GM23338 (cell line): ENCODE measurements around the gene RFC5. TPM values are rescaled to one million over a fixed set of nuclear protein-coding genes. Genes with fewer than 3 reads are reported as not detected.
A peak's percentile ranks its signal among the peaks of the same experiment; 100 is the strongest.

Experiments used
- ATAC-seq: fragments of 200-7000 bp; cut with Tn5 transposase; 3 replicates; pipeline ENCODE4 v1.9.1; 2020
- DNase-seq: peaks from one replicate; pipeline ENCODE4 v3.0.0-alpha.2; 2015; ENCODE audit warnings: low spot score
- H2AFZ ChIP-seq: fragments of 200-600 bp; sonication (generic); 2 replicates; pipeline ENCODE4 v1.8.0; 2016; ENCODE audit warnings: antibody characterized with exemption, mild to moderate bottlenecking, moderate library complexity
- H3F3A ChIP-seq: fragments of 200-600 bp; sonication (generic); replicated peaks from 2 replicates; pipeline ENCODE4 v1.8.0; 2017; ENCODE audit warnings: antibody characterized with exemption, mixed run types, low read depth
- H3K27ac ChIP-seq: fragments of 200-600 bp; sonication (generic); 2 replicates; pipeline ENCODE4 v1.6.1; 2016; ENCODE audit warnings: low read depth
- H3K27me3 ChIP-seq: fragments of 200-600 bp; sonication (generic); 2 replicates; pipeline ENCODE4 v1.8.0; 2016; ENCODE audit warnings: mild to moderate bottlenecking, mixed run types, moderate library complexity; ENCODE audit not compliant: insufficient read depth
- H3K36me3 ChIP-seq: fragments of 200-600 bp; sonication (generic); 2 replicates; pipeline ENCODE4 v1.8.0; 2016; ENCODE audit warnings: mild to moderate bottlenecking; ENCODE audit not compliant: insufficient read depth
- H3K4me1 ChIP-seq: fragments of 200-600 bp; sonication (generic); 2 replicates; pipeline ENCODE4 v1.8.0; 2016; ENCODE audit warnings: mild to moderate bottlenecking, moderate library complexity; ENCODE audit not compliant: insufficient read depth
- H3K4me2 ChIP-seq: fragments of 200-600 bp; sonication (generic); 2 replicates; pipeline ENCODE4 v1.7.1; 2017; ENCODE audit warnings: mixed run types
- H3K4me3 ChIP-seq: fragments of 200-600 bp; sonication (generic); 2 replicates; pipeline ENCODE4 v1.6.1; 2016; ENCODE audit warnings: mixed run types
- H3K79me2 ChIP-seq: fragments of 200-600 bp; sonication (generic); replicated peaks from 2 replicates; pipeline ENCODE4 v1.8.0; 2017; ENCODE audit warnings: mild to moderate bottlenecking; ENCODE audit not compliant: insufficient read depth
- H3K9me2 ChIP-seq: fragments of 200-600 bp; sonication (generic); 2 replicates; pipeline ENCODE4 v1.8.0; 2017; ENCODE audit not compliant: insufficient read depth
- H4K20me1 ChIP-seq: fragments of 200-600 bp; sonication (generic); replicated peaks from 2 replicates; pipeline ENCODE4 v1.8.0; 2017; ENCODE audit warnings: mild to moderate bottlenecking; ENCODE audit not compliant: insufficient read depth
- H3K27ac Mint-ChIP-seq: 2 replicates; pipeline ENCODE4 v1.8.0; 2020; ENCODE audit warnings: inconsistent platforms, mild to moderate bottlenecking, moderate library complexity, mixed read lengths
- H3K27me3 Mint-ChIP-seq: 3 replicates; pipeline ENCODE4 v1.8.0; 2022; ENCODE audit warnings: low read depth, mild to moderate bottlenecking, moderate library complexity, mixed read lengths, inconsistent platforms; ENCODE audit not compliant: insufficient read depth, poor library complexity
- H3K36me3 Mint-ChIP-seq: 3 replicates; pipeline ENCODE4 v1.8.0; 2021; ENCODE audit warnings: low read depth, mild to moderate bottlenecking, inconsistent platforms, moderate library complexity, mixed read lengths
- H3K4me1 Mint-ChIP-seq: 3 replicates; pipeline ENCODE4 v1.8.0; 2020; ENCODE audit warnings: mild to moderate bottlenecking, inconsistent platforms, mixed read lengths
- H3K4me3 Mint-ChIP-seq: 3 replicates; pipeline ENCODE4 v1.8.0; 2021; ENCODE audit warnings: moderate library complexity, mild to moderate bottlenecking, inconsistent platforms, mixed read lengths
- H3K9me3 Mint-ChIP-seq: 3 replicates; pipeline ENCODE4 v1.8.0; 2020; ENCODE audit warnings: moderate library complexity, mild to moderate bottlenecking, inconsistent platforms, mixed read lengths
- CREB1 ChIP-seq: fragments of 250-450 bp; sonication (Bioruptor Pico); IDR thresholded peaks from 2 replicates; pipeline ENCODE4 v1.5.0; 2020; ENCODE audit warnings: low read depth, mild to moderate bottlenecking, moderate library complexity
- CTCF ChIP-seq, 2 experiments: fragments of 200-600 bp in 1 of 2; sonication (generic) in 1 of 2; conservative IDR thresholded peaks; 2 replicates each; pipeline versions ENCODE4 v1.5.1 to v1.6.1; 2016 to 2017; ENCODE audit warnings: antibody characterized with exemption in 2 of 2, low read depth in 2 of 2, mild to moderate bottlenecking in 2 of 2, moderate library complexity in 1 of 2
- EZH2 ChIP-seq: fragments of 200-600 bp; sonication (generic); IDR thresholded peaks from one replicate; pipeline ENCODE4 v1.8.0; 2017; ENCODE audit warnings: antibody characterized with exemption, mild to moderate bottlenecking, low read depth; ENCODE audit not compliant: unreplicated experiment
- EZH2phosphoT487 ChIP-seq: fragments of 200-600 bp; sonication (generic); IDR thresholded peaks from one replicate; pipeline ENCODE4 v1.8.1; 2018; ENCODE audit warnings: antibody characterized with exemption; ENCODE audit not compliant: unreplicated experiment
- JUNB ChIP-seq: IDR thresholded peaks from one replicate; pipeline ENCODE4 v1.6.1; 2016; ENCODE audit warnings: antibody characterized with exemption; ENCODE audit not compliant: unreplicated experiment
- POLR2AphosphoS5 ChIP-seq: IDR thresholded peaks from 2 replicates; pipeline ENCODE4 v1.6.1; 2016; ENCODE audit warnings: antibody characterized with exemption, low read depth
- REST ChIP-seq: IDR thresholded peaks from one replicate; pipeline ENCODE4 v1.6.1; 2018; ENCODE audit warnings: antibody characterized with exemption; ENCODE audit not compliant: unreplicated experiment
- STAT1 ChIP-seq: IDR thresholded peaks from one replicate; pipeline ENCODE4 v1.6.1; 2016; ENCODE audit warnings: antibody characterized with exemption; ENCODE audit not compliant: unreplicated experiment
- ZNF114 ChIP-seq: fragments of 250-450 bp; sonication (Bioruptor Pico); IDR thresholded peaks from 2 replicates; pipeline ENCODE4 v1.5.0; 2020; ENCODE audit warnings: mild to moderate bottlenecking, moderate library complexity
- polyA plus RNA-seq: library from polyadenylated mRNA; unstranded; fragments of >200 nt; fragmentation: Nextera tagmentation; extraction: Ambion mirVana; gene quantifications from 2 replicates; pipeline ENCODE4 v1.2.1, GENCODE V29; 2016
- total RNA-seq: library from RNA; depleted of rRNA; stranded (reverse); fragments of >200 nt; shearing (Covaris generic); gene quantifications from 2 replicates; pipeline ENCODE4 v1.2.3, GENCODE V29; 2014

The RFC5 gene
- total and polyA plus RNA-seq, 2 experiments from 2014 or later, result 35.0 to 53.2 TPM

- peak; percentile 91 for ATAC-seq
- Histone ChIP-seq H2AFZ (peak within 1 kb of the TSS; percentile 94), H3K4me2 (peak within 1 kb of the TSS; percentile 99), H3K79me2 (0 out of 2 replicates have a peak, but pooled peaks cover 4% of the 10 kb centered on the region), H3K9me2 (0 out of 2 replicates have a peak, but pooled peaks cover 4% of the 10 kb centered on the region), H3F3A (peaks cover 5% of the 10 kb centered on the region; the same call in 1 of the 2 replicates), H3K4me1 (peaks cover 17% of the 10 kb centered on the region), H3K36me3 (peaks cover 4% of the 10 kb centered on the region; the same call in 1 of the 2 replicates), H4K20me1 (no peaks in the 10 kb centered on the region; the same call in 1 of the 2 replicates), H3K27me3 (peaks cover 7% of the 10 kb centered on the region; the same call in 1 of the 2 replicates), H3K27ac (peak within 1 kb of the TSS; percentile 81), H3K4me3 (peak within 1 kb of the TSS; percentile 88)
- H3K4me1 Mint-ChIP-seq, result peaks cover 27% of the 10 kb centered on the region
- peaks cover 30% of the 10 kb centered on the region for H3K27me3 Mint-ChIP-seq
- H3K4me3 Mint-ChIP-seq, result peak within 1 kb of the TSS; percentile 88
- TF ChIP-seq POLR2AphosphoS5 (peak; percentile 95), CTCF (conservative IDR thresholded peaks at IDR 0.05; ENCODE audit: low read depth in 2 of 2) (no peak)
- DNase-seq, result peak; percentile 96
- peaks cover 36% of the 10 kb centered on the region for H3K9me3 Mint-ChIP-seq
- H3K27ac Mint-ChIP-seq, result peak within 1 kb of the TSS; percentile 94
- peaks cover 14% of the 10 kb centered on the region for H3K36me3 Mint-ChIP-seq
Observed at GRCh38 chr12:117968826-117969659, 47.5 kb upstream of the RFC5 start, which contains the start of gene KSR2. TSS of gene KSR2 (minus strand) at chr12:117968990. CDS start at chr12:117968255, 735 bp downstream.

GRCh38 chr12:117970334-117970733 lies 46.2 kb upstream of the RFC5 start:
- Histone ChIP-seq H3K9me2 (0 out of 2 replicates have a peak, but pooled peaks cover 4% of the 10 kb centered on the region), H3K36me3 (peaks cover 4% of the 10 kb centered on the region; the same call in 1 of the 2 replicates), H4K20me1 (no peaks in the 10 kb centered on the region; the same call in 1 of the 2 replicates), H3K79me2 (no peaks in the 10 kb centered on the region), H3F3A (peaks cover 5% of the 10 kb centered on the region; the same call in 1 of the 2 replicates), H3K4me3 (no peak overlapping the region; the same call in 1 of the 2 replicates), H3K4me2 (no peak overlapping the region), H3K27ac (no peak overlapping the region), H3K27me3 (peaks cover 7% of the 10 kb centered on the region; the same call in 1 of the 2 replicates), H3K4me1 (peaks cover 17% of the 10 kb centered on the region), H2AFZ (0 out of 2 replicates have a peak overlapping the region, but pooled peaks have one; percentile 18)
- Mint-ChIP-seq H3K27me3 (peaks cover 30% of the 10 kb centered on the region), H3K4me1 (peaks cover 27% of the 10 kb centered on the region), H3K36me3 (peaks cover 14% of the 10 kb centered on the region), H3K4me3 (peak overlapping the region; percentile 46; the same call in 1 of the 3 replicates), H3K27ac (no peak overlapping the region), H3K9me3 (peaks cover 36% of the 10 kb centered on the region)
- TF ChIP-seq EZH2 (no peak), CREB1 (CRISPR knock-in tag) (no peak), JUNB (no peak)
- DNase-seq (no peak), ATAC-seq (no peak)

GRCh38 chr12:117972301-117972700 lies 44.2 kb upstream of the RFC5 start:
- Histone ChIP-seq H2AFZ (no peak overlapping the region), H3K4me2 (no peak overlapping the region), H3K9me2 (0 out of 2 replicates have a peak, but pooled peaks cover 4% of the 10 kb centered on the region), H3K27me3 (peaks cover 5% of the 10 kb centered on the region; the same call in 1 of the 2 replicates), H3K27ac (no peak overlapping the region), H3K79me2 (no peaks in the 10 kb centered on the region), H4K20me1 (no peaks in the 10 kb centered on the region; the same call in 1 of the 2 replicates), H3K36me3 (peaks cover 4% of the 10 kb centered on the region; the same call in 1 of the 2 replicates), H3K4me3 (no peak overlapping the region), H3K4me1 (peaks cover 10% of the 10 kb centered on the region), H3F3A (peaks cover 5% of the 10 kb centered on the region; the same call in 1 of the 2 replicates)
- ATAC-seq, result no peak
- Mint-ChIP-seq H3K27ac (no peak overlapping the region), H3K4me3 (no peak overlapping the region), H3K36me3 (peaks cover 14% of the 10 kb centered on the region), H3K9me3 (peaks cover 36% of the 10 kb centered on the region), H3K27me3 (peaks cover 18% of the 10 kb centered on the region), H3K4me1 (peaks cover 11% of the 10 kb centered on the region)
- DNase-seq, result no peak
- TF ChIP-seq EZH2phosphoT487 (no peak), CTCF (conservative IDR thresholded peaks at IDR 0.05; ENCODE audit: low read depth in 2 of 2) (no peak), POLR2AphosphoS5 (no peak), ZNF114 (CRISPR knock-in tag) (no peak), REST (no peak), STAT1 (no peak)
